Bronchial epithelial cell (primary cell): Measurements from ENCODE around the gene AKT1S1. TPM values are rescaled to one million over a fixed set of nuclear protein-coding genes. Genes with fewer than 3 reads are reported as not detected.

ENCODE experiments used
- DNase-seq: peaks from one replicate; pipeline ENCODE4 v3.0.0-alpha.2; 2010; ENCODE audit warnings: low read depth
- FAIRE-seq: peaks from 2 replicates; lab custom pipeline; 2011; peaks lifted over from hg19 to GRCh38; lab: Jason Lieb, UNC
- H3K27me3 ChIP-seq: 2 replicates; pipeline ENCODE4 v1.5.1; 2011; ENCODE audit warnings: low read length; ENCODE audit not compliant: control insufficient read depth, insufficient read depth
- H3K36me3 ChIP-seq: 2 replicates; pipeline ENCODE4 v1.5.1; 2011; ENCODE audit warnings: low read length; ENCODE audit not compliant: control insufficient read depth, insufficient read depth
- H3K4me3 ChIP-seq: 2 replicates; pipeline ENCODE4 v1.5.1; 2011; ENCODE audit warnings: mild to moderate bottlenecking, low read depth, low read length, control low read depth
- CTCF ChIP-seq: IDR thresholded peaks from 2 replicates; pipeline ENCODE4 v1.5.1; 2011; ENCODE audit warnings: mild to moderate bottlenecking, moderate library complexity, low read length, control low read depth, inconsistent platforms; ENCODE audit not compliant: insufficient read depth, severe bottlenecking
- total RNA-seq: library from RNA; depleted of rRNA; stranded (reverse); fragments of >200 nt; gene quantifications from 2 replicates; pipeline ENCODE4 v1.2.1, GENCODE V29; 2014

Gene AKT1S1
- total RNA-seq, 1 donor from 2014 or later, result 3.7 TPM

DNA sequence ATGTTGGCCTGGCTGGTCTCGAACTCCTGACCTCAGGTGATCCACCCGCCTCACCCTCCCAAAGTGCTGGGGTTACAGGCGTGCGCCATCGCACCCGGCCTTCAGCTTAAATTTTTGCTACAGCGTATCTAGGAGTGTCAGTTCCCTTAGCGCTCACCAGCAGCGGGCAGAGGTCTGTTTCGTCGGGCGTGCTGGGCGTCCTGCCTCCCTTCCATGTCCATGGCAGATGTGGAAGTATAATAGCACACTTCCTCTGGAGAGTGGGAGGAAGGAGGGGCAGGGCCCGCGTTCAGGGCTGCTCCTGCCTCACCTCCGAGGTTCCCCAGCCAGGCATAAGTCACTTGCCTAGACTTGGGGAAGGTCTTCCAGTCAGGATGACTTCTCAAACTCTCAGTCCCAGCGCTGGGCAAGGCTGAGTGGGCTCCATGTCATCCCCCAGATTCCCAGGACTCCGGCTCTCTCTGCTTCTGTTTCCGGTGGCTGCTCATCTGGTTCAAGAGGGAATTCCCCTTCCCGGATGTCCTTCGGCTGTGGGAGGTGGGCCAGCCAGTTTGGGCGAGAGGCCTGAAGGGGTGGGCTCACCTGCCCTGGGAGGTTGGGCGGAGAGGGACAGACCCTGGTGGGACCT, 10.0 kb upstream of the AKT1S1 start:
- H3K4me3 ChIP-seq, result no peak overlapping the region
- no peaks in the 10 kb centered on the region for H3K27me3 ChIP-seq
- no peak for TF ChIP-seq CTCF
- FAIRE-seq (no peak), DNase-seq (no peak)
- peaks cover 21% of the 10 kb centered on the region for H3K36me3 ChIP-seq

- no peak for TF ChIP-seq CTCF
- no peaks in the 10 kb centered on the region for H3K27me3 ChIP-seq
- H3K36me3 ChIP-seq, result peaks cover 35% of the 10 kb centered on the region
- DNase-seq, result peak; percentile 36
- H3K4me3 ChIP-seq, result no peak overlapping the region
- FAIRE-seq, result no peak
Measured at GRCh38 chr19:49884760-49885159, 7.6 kb upstream of the AKT1S1 start.

GRCh38 chr19:49884109-49884508, 7.0 kb upstream of the AKT1S1 start:
- FAIRE-seq (no peak), DNase-seq (no peak)
- no peaks in the 10 kb centered on the region for H3K27me3 ChIP-seq
- TF ChIP-seq CTCF, result no peak
- H3K36me3 ChIP-seq, result peaks cover 37% of the 10 kb centered on the region
- no peak overlapping the region for H3K4me3 ChIP-seq

- no peak for DNase-seq
- no peak for FAIRE-seq
- Histone ChIP-seq H3K36me3 (peaks cover 38% of the 10 kb centered on the region), H3K4me3 (no peak overlapping the region), H3K27me3 (no peaks in the 10 kb centered on the region)
- TF ChIP-seq CTCF, result no peak
Measured at GRCh38 chr19:49883094-49883493, 5.9 kb upstream of the AKT1S1 start.

- DNase-seq, result no peak
- H3K27me3 ChIP-seq, result no peaks in the 10 kb centered on the region
- no peak overlapping the region for H3K4me3 ChIP-seq
- no peak for FAIRE-seq
- peaks cover 38% of the 10 kb centered on the region for H3K36me3 ChIP-seq
- no peak for TF ChIP-seq CTCF
Measured at GRCh38 chr19:49882643-49883042, 5.5 kb upstream of the AKT1S1 start.
